IPS-18c (cell line): ENCODE measurements around the gene MYMK.

ENCODE experiments used
- H3K4me3 ChIP-seq: 2 replicates; pipeline ENCODE4 v1.7.0; 2013; ENCODE audit warnings: low read depth, mild to moderate bottlenecking, low read length, moderate library complexity; ENCODE audit not compliant: insufficient read depth
- H3K9me3 ChIP-seq: one replicate; pipeline ENCODE4 v1.6.1; 2013; ENCODE audit warnings: mild to moderate bottlenecking, low read length, moderate library complexity; ENCODE audit not compliant: control insufficient read depth, insufficient read depth

MYMK gene

DNA sequence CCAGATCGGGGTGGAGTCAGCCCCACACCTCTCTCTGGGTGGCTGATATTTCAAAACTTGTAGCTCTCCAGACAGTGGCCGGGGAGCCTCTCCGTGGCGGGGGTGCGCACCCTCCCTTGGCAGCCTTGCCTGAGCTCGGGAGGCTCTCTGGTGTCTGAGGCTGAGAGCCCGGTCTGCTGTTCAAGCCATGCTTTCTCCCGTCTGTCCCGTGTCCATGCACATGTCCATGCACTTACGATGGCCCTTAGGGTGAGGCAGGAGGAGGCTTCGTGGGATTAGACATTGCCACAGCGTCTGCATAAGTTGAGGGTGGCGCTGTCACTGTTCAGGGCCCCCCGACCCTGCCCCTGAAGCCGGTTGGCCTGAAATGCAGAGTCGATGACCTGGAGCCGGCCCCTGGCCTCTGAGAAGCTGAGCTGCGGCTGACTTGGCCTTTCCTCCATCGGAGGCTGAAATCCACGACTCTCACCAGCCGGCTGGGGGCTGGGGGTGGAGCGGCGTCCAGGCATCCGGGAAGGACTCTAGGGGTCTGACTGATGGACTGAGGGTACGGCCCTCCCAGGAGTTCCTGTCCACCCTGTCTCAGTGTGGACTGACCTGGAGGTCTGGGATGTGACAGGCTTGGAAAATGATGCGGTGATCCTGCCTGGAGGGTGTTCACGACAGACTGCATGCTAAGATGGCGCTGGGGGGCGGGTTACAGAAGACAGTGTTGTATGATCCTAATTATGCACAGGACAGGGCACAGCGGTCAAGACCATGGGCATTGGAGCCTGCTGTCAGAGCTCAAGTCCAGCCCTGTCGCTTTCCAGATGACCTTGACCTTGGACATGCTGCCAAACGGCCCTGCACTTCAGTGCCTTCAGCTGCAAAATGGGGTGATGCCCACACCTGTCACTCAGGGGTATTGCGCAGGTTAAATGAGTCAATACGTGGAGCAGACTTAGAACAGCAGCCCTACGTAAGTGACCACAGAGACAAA is 27.6 kb downstream of the MYMK start:
- Histone ChIP-seq H3K4me3 (no peak overlapping the region), H3K9me3 (peaks cover 2% of the 10 kb centered on the region)

DNA sequence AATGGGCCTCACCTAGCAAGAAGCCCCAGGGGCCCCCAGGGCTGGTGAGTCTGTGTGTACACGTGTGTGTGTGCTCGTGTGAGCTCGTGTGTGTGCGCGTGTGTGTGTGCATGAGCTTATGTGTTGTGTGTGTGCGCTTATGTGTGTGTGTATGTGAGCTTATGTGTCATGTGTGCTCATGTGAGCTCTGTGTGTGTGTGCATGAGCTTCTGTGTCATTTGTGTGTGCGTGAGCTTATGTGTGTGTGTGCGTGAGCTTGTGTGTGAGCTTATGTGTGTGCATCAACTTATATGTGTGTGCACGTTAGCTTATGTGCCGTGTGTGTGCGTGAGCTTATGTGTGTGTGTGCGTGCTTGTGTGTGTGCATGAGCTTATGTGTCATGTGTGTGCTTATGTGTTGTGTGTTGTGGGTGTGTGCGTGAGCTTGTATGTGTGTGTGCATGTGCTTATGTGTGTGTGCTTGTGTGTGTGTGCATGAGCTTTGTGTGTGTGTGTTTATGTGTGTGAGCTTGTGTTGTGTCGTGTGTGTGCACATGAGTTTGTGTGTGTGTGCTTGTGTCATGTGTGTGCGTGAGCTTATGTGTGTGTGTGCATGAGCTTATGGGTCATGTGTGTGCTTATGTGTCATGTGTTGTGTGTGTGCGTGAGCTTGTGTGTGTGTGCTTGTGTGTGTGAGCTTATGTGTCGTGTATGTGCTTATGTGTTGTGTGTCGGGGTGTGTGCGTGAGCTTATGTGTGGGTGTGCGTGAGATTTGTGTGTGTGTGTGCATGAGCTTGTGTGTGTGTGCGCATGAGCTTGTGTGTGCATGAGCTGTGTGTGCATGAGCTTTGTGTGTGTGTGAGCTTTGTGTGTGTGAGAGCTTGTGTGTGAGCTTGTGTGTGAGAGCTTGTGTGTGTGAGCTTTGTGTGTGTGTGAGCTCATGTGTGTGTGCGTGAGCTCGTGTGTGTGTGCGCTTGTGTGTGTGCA is 29.1 kb downstream of the MYMK start:
- H3K4me3 ChIP-seq: no peak overlapping the region
- peaks cover 2% of the 10 kb centered on the region for H3K9me3 ChIP-seq

DNA sequence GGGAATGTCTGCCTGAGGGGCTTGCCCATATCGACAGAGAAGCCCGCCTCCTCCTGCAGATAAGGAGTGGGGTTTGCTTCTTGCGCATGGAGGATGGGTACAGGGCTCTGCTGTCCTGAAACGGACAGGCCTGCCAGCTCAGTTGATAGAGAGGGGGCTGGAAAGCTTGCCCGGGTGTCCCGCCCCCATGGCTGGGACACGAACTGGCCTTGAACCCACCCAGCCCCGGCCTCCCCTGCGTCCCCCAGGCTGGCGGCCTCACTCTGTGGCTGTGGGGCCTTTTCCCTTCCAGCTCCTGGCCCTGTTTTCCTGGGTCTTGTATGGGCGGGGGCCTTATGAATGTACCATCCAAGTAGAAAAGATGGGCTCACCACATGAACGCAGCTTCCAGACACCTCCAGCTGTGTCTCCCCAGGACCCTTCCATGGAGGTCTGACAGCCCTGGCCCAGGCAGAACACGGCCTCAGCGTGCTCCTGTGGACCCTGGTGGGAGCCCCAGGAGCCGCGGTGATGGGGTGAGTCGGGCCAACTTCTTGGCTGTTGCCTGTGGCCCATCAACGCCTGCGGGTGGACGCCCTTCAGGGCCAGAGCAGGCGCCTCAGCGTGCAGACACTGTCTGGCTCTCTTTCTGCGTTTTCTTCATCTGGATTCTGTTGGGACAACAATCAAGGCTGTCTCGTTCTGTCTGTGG is 30.0 kb downstream of the MYMK start:
- peaks cover 2% of the 10 kb centered on the region for H3K9me3 ChIP-seq
- H3K4me3 ChIP-seq: no peak overlapping the region

DNA sequence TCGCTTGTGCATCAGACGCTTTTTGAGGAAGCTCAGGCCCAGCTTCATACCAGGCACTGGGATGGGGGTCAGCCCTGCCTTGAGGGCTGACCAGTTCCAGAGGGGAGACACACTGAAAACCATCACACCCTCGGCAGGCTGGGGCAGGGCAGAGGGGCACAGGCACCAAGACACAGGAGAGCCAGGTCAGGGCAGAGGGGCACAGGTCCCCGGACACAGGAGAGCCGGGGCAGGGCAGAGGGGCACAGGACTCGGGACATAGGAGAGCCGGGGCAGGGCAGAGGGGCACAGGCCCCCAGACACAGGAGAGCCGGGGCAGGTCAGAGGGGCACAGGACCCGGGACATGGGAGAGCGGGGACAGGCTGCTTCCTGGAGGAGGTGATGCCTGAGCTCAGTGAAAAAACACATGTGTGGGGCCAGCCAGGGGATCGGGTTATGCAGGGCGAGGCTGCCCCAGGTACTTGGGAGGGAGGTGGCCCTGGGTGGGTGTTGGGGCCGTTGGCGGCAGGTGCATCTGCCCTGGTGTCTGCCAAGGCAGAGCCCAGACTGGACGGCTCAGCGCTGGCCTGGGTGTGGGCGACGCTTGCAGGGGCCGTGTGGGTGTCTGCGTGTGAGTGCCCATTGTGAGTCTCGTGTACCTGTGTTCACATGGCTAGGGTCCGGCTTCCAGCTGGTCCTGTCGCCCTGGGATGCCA is 30.8 kb downstream of the MYMK start:
- H3K9me3 ChIP-seq: peaks cover 2% of the 10 kb centered on the region
- H3K4me3 ChIP-seq: no peak overlapping the region

DNA sequence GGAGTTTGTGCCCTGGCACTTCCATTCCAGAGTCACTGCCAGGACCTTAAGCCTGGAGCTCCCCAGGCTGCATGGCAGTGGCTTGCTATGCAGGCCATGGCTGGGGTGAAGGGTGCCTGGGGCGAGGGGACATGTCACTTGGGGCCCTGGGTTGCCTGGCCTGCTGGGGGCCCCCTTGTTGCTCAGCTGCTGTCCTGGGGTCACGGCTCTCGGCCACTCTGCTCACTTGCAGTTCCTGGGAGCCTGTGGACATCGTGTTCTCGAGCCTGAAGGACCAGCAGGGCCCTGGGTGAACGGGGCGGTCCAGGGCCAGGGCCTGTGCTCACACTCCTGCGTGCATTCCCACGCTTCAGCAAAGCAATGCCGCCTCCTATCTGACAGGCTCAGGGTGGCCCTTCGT is 31.3 kb downstream of the MYMK start:
- H3K9me3 ChIP-seq: peaks cover 2% of the 10 kb centered on the region

DNA sequence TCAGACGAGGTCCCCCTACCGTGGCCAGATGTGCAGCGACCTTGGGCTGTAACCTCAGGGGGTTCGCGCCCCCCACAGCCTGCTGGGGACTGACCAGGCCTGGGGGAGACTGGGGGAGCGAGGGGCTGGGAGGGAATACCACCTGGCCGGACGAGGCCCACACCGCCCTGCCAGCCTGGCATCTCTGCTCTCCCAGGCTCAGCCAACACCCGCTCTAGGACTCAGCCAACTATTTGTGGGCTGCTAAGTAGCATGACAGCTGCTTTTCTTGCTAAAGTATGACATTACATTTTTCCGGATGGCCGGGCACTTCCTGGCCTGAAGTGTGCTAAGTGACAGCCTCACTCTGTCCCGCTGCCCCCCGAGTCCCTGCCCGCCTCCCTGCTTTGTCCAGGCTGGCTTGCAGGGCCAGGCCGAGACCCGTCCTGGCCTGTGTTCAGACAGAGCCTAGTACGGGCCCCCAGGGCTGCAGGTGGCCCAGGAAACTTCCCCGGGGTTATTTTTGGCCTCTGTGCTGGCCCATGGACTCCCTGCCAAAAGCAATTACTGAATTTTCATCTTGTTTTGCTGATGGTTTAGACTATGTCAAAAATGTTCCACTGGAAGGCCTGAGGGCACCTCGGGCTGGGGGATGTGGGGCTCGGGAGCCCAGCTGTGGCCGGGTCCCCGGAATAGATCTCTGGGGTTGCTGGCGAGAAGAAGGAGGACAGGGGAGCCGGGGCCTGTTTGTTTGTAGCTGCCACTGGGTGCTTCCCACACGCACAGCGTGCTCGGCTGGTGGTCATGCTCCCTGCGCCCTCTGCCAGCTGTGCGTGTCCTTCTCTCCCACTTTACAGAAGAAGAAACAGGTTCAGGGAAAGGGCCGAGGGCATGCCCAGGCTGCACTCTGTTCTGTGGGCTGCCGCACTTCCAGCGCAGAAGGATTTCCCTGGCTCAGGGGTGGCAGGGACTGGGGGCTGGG is 32.4 kb downstream of the MYMK start:
- H3K4me3 ChIP-seq: no peak overlapping the region
- peaks cover 2% of the 10 kb centered on the region for H3K9me3 ChIP-seq

More for the DNA sequence above, 31.3 kb downstream of the MYMK start:
- no peak overlapping the region for H3K4me3 ChIP-seq

DNA sequence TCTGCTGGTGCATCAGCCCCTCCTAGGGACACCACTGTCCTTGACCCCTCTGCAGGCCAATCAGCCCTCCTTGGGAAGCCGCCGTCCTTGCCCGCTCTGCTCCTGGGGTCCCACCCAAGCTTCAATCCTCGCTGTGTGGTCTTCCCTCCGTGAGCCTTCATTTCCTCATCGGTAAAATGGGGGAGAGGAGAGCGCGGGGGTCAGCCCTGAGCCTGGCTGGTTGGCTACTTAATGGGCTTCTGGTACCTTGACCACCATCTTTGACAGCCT is 33.2 kb downstream of the MYMK start:
- Histone ChIP-seq H3K4me3 (no peak overlapping the region), H3K9me3 (peaks cover 2% of the 10 kb centered on the region)

DNA sequence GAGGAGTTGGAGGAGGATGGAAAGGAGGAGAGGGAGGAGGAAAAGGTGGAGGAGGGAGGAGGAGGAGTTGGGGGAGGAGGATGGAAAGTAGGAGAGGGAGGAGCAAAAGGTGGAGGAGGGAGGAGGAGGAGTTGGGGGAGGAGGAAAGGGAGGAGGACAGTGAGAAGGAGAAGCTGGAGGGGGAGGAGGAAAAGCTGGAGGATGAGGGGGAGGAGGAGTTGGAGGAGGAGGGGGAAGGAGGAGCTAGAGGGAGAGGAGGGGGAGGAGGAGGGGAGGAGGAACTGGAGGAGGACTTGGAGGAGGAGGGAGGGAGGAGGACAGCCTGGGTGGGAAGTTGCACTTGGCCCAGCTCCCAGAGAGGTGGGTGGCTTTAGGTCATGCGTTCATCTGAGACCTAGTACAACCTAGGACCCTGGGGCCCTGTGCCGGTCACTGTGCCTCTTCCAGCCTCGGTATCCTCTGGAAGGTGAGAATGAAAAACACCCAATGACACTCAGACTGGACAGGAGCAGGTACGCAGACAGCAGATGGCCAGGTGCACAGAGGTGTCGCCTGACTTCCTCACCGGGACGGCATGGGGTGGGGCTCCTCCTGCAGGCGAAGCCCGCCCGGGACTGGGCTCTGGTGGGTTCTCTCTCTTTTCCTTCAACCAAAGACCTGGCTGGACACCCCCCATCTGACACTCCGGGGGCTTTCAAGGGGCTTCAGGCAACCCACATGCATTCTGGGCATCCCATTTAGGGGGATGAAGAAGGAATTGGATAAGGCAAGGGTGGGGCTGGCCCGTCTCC is 33.7 kb downstream of the MYMK start:
- peaks cover 2% of the 10 kb centered on the region for H3K9me3 ChIP-seq
- H3K4me3 ChIP-seq: no peak overlapping the region

DNA sequence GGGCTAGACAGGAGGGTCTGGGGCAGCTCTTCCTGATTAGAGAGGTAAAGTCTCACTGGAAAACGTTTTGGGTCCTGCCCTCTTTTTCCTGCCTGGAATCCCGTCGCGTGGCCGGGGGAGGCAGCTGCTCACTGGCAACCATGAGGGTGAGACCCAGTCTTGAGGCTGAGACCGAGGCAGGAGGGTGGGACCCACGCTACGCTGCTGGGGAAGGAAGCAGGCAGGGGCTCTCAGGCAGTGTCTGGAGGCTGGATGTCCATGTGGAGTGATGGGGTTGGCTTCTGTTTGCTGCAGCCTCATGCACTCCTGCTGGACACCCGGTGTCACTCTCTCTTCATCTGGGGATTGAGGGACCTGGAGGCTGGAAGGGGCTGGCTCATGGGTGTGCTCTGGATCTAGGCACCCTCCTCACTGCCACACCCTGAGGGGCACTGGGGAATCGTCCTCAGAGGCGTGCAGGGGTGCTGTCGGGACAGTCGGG is 34.5 kb downstream of the MYMK start:
- H3K4me3 ChIP-seq: no peak overlapping the region
- H3K9me3 ChIP-seq: peaks cover 2% of the 10 kb centered on the region

DNA sequence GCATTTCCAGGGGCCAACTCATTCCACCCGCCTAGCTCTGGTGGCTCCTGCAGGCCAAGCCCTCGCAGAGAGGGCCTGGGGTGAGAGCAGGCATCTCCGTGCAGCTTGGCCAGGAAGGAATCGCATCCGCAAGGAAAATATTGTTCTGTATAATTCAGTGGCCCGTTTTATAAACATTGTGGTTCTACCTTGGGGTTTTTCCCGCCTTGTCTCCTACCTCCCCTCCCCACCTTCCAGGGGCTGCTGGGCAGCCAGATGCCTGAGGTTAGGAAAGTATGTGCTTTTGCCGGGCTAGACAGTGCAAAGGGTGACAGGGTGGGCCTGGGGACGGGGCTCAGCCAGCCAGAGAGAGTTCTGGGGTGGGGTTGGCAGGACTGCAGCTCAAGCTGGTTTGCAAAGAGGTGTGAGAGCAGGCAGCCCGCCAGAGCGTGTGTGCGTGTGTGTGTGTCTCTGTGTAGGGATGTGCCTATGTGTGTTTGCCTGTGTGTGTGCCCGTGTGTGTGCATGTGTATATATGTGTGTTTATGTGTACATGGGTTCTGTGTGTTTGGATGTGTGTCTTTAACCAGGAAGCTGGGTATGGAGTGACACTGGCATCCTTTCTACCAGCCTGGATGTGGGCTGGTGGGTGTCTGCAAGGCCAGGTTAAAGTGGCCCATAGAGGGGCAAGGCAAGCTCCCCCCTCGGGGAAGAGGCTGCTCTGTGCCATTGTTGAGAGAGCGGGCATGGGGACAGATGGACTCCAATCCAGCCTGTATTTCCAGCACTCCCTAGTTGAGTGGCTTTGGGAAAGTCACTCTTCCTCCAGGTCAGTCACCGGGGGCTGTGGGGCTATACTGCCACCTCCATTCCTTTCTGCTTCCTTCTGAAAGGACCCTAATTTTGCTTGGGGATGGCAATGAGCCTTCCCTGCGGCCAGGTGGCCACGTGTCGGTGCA is 35.2 kb downstream of the MYMK start:
- no peaks in the 10 kb centered on the region for H3K9me3 ChIP-seq

DNA sequence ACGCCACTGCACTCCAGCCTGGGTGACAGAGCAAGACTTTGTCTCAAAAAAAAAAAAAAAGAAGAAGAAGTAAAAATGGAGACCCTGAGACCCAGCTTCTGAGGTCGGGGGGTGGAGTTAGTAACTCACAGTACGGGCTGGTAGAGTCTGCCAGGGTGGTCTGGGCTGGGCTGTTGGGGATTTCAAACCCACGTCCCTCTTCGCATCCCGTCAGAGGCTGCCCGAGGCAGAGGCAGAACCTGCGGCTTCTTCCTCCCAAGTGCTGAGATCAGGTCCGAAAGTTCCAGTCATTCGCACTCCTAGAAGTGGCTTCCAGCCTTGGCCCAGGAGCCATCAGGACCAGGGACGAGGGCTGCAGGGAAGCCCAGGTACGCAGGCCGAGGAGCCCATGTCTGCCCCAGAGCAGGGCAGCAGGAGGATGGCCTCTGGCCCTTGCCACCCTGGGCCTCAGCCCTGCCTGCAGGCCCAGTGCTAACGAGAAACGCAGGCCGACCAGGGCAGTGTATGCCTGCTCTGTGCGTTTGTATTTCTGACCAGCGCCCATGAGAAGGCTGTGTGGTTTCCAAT is 36.0 kb downstream of the MYMK start:
- Histone ChIP-seq H3K9me3 (no peaks in the 10 kb centered on the region), H3K4me3 (no peak overlapping the region)

More for the DNA sequence above, 35.2 kb downstream of the MYMK start:
- H3K4me3 ChIP-seq: no peak overlapping the region

DNA sequence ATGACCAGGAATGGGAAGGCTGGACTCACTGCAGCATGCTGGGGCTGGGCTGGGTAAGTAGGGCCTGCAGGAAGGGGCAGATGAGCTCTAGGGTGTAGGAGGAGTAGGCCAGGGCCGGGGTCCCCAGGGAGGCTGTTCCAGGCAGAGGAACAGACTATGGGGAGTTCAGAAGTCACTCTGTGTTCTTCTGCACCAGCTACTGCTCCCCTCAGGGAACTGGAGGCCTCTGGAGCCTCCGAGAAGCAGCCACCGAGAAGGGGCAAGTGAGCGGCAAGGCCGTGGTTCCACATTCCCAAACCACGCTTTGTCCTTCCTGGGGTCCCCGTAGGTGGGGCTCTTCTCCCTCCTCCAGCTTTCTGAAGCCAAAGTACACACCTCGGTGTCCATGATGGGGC is 37.4 kb downstream of the MYMK start:
- Histone ChIP-seq H3K9me3 (no peaks in the 10 kb centered on the region), H3K4me3 (no peak overlapping the region)

DNA sequence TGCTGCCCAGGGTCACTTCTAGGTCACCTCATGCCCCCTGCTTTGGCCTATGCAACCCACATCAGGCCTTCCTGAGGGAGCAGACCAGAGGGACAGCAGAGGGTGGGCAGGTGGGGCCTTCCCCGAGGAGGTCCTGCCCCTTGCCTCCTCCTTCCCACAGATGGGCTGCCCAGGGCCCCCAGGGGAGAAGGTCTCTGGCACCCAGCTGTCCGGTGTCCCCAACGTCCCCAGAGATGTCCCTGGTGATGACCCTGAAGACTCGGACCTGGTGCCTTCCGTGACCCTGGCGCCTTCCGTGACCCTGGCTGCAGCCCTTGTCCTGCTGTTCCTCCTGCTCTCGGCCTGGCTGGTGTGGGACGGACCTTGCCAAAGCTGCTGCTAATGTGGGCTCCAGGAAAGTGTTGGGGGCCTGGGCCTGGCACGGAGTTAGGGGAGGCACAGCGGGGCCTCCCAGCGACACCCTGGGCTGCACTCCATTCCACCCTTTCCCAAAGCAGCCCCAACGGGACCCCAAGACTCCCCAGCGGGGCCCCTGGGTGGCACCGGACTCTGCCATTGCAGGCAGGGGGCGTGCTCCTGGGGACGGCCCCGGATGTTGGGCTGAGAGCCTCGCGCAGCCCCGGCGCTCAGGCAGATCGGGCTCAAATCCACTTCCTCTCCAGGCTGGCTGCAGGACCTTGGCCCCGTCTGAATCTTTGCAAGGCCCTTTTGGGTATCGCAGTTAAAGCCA is 39.1 kb downstream of the MYMK start:
- Histone ChIP-seq H3K9me3 (no peaks in the 10 kb centered on the region), H3K4me3 (no peak overlapping the region)
